H1 (cell line): Measurements from ENCODE around the gene RTF2. TPM values are rescaled to one million over a fixed set of nuclear protein-coding genes. Genes with fewer than 3 reads are reported as not detected.
A peak's percentile ranks its signal among the peaks of the same experiment; 100 is the strongest.

Experiments used
- CTCF ChIA-PET: fragments of 300-600 bp; sonication (Branson Sonifier 250); formaldehyde crosslinking; loops from one replicate; lab custom pipeline; 2021; ENCODE audit not compliant: partially characterized antibody; lab: Charles Lee
- POLR2A ChIA-PET: fragments of 300-600 bp; sonication (Branson Sonifier 250); formaldehyde crosslinking; loops from one replicate; lab custom pipeline; 2021; ENCODE audit warnings: inconsistent platforms; ENCODE audit not compliant: partially characterized antibody; lab: Charles Lee
- DNase-seq, 2 experiments: peaks; one replicate each; pipeline versions ENCODE4 v3.0.0 to v3.0.0-alpha.2; 2010 to 2022; ENCODE audit warnings: low spot score in 2 of 2, low read depth in 1 of 2, mixed read lengths in 1 of 2
- FAIRE-seq: peaks from 2 replicates; lab custom pipeline; 2011; peaks lifted over from hg19 to GRCh38; lab: Jason Lieb, UNC
- H2AFZ ChIP-seq: 2 replicates; pipeline ENCODE4 v1.8.1; 2012; ENCODE audit warnings: low read length, inconsistent platforms
- H2AK5ac ChIP-seq: 2 replicates; pipeline ENCODE4 v1.6.1; 2013; ENCODE audit warnings: low read depth, low read length
- H2BK120ac ChIP-seq: replicated peaks from 2 replicates; pipeline ENCODE3; 2013; ENCODE audit warnings: low read depth, low read length, inconsistent platforms
- H2BK12ac ChIP-seq: 2 replicates; pipeline ENCODE4 v1.6.1; 2013; ENCODE audit warnings: low read depth, low read length
- H2BK15ac ChIP-seq: 2 replicates; pipeline ENCODE4 v1.6.1; 2013; ENCODE audit warnings: low read length
- H2BK20ac ChIP-seq: 2 replicates; pipeline ENCODE4 v1.6.1; 2013; ENCODE audit warnings: low read length
- H2BK5ac ChIP-seq: 2 replicates; pipeline ENCODE4 v1.6.1; 2013; ENCODE audit warnings: low read depth, low read length
- H3K14ac ChIP-seq: 2 replicates; pipeline ENCODE4 v1.6.1; 2013; ENCODE audit warnings: inconsistent platforms; ENCODE audit not compliant: insufficient read length
- H3K18ac ChIP-seq: 2 replicates; pipeline ENCODE4 v1.6.1; 2013; ENCODE audit warnings: low read length; ENCODE audit errors: extremely low read depth
- H3K23ac ChIP-seq: 2 replicates; pipeline ENCODE4 v1.6.1; 2013; ENCODE audit warnings: inconsistent platforms; ENCODE audit not compliant: insufficient read length
- H3K23me2 ChIP-seq: 2 replicates; pipeline ENCODE4 v1.6.1; 2013; ENCODE audit warnings: low read depth, low read length
- H3K27ac ChIP-seq: 2 replicates; pipeline ENCODE4 v1.6.1; 2011; ENCODE audit warnings: low read depth, low read length, inconsistent platforms
- H3K27me3 ChIP-seq, 4 experiments: replicated peaks in 1 of 4; 1 replicate in 1 of 4; 2 replicates in 3 of 4; pipeline versions ENCODE4 v1.6.1 to v1.8.1; 2011 to 2013; ENCODE audit warnings: low read length in 3 of 4, mild to moderate bottlenecking in 3 of 4, inconsistent platforms in 2 of 4, mixed read lengths in 2 of 4, moderate library complexity in 1 of 4; ENCODE audit not compliant: control insufficient read depth in 3 of 4, insufficient read depth in 3 of 4; ENCODE audit errors: extremely low read depth in 1 of 4
- H3K36me3 ChIP-seq, 4 experiments: 2 replicates each; pipeline versions ENCODE4 v1.6.1 to v1.8.1; 2011 to 2013; ENCODE audit warnings: mild to moderate bottlenecking in 4 of 4, low read length in 3 of 4, moderate library complexity in 2 of 4, control low read depth in 1 of 4, inconsistent platforms in 1 of 4; ENCODE audit not compliant: insufficient read depth in 4 of 4, control insufficient read depth in 2 of 4
- H3K4ac ChIP-seq: replicated peaks from 2 replicates; pipeline ENCODE3; 2013; ENCODE audit warnings: low read length, low read depth, mixed read lengths, inconsistent platforms; ENCODE audit not compliant: insufficient read length
- H3K4me1 ChIP-seq, 4 experiments: replicated peaks in 1 of 4; 1 replicate in 1 of 4; 2 replicates in 3 of 4; pipeline versions ENCODE4 v1.6.1 to v1.8.1; 2011 to 2013; ENCODE audit warnings: low read length in 3 of 4, inconsistent platforms in 2 of 4, mixed read lengths in 1 of 4; ENCODE audit not compliant: insufficient read depth in 4 of 4, control insufficient read depth in 3 of 4
- H3K4me2 ChIP-seq, 2 experiments: 2 replicates each; pipeline versions ENCODE4 v1.6.1 to v1.8.1; 2011 to 2013; ENCODE audit warnings: low read depth in 2 of 2, low read length in 2 of 2, control low read depth in 1 of 2, inconsistent platforms in 1 of 2, mild to moderate bottlenecking in 1 of 2; ENCODE audit not compliant: insufficient read depth in 1 of 2
- H3K4me3 ChIP-seq, 4 experiments: fragments of 200-600, 300-600 bp in 1 of 4; sonication (generic), shearing (Covaris generic), sonication (Bioruptor Twin) in 1 of 4; 2 replicates each; pipeline versions ENCODE4 v1.5.1 to v1.8.1; 2011 to 2016; ENCODE audit warnings: low read length in 4 of 4, low read depth in 3 of 4, control low read depth in 2 of 4, inconsistent platforms in 2 of 4, mild to moderate bottlenecking in 2 of 4, mixed read lengths in 1 of 4, moderate library complexity in 1 of 4; ENCODE audit not compliant: insufficient read depth in 2 of 4; ENCODE audit errors: extremely low read depth in 1 of 4
- H3K56ac ChIP-seq: replicated peaks from 2 replicates; pipeline ENCODE3; 2013; ENCODE audit warnings: low read depth, mild to moderate bottlenecking, mixed read lengths, low read length, inconsistent platforms; ENCODE audit not compliant: insufficient read length
- H3K79me1 ChIP-seq: 2 replicates; pipeline ENCODE4 v1.6.1; 2013; ENCODE audit warnings: low read depth, low read length, control low read depth
- H3K79me2 ChIP-seq, 2 experiments: 2 replicates each; pipeline versions ENCODE4 v1.6.1 to v1.8.1; 2012 to 2013; ENCODE audit warnings: low read length in 2 of 2, mild to moderate bottlenecking in 2 of 2, inconsistent platforms in 1 of 2; ENCODE audit not compliant: insufficient read depth in 2 of 2, control insufficient read depth in 1 of 2
- H3K9ac ChIP-seq, 4 experiments: replicated peaks in 1 of 4; 1 replicate in 1 of 4; 2 replicates in 3 of 4; pipeline versions ENCODE4 v1.6.1 to v1.8.1; 2011 to 2013; ENCODE audit warnings: low read depth in 3 of 4, low read length in 3 of 4, control low read depth in 2 of 4, mild to moderate bottlenecking in 2 of 4, moderate library complexity in 2 of 4, inconsistent platforms in 1 of 4; ENCODE audit errors: extremely low read depth in 1 of 4
- H3K9me3 ChIP-seq, 2 experiments: 2 replicates each; pipeline versions ENCODE4 v1.6.1 to v1.8.1; 2012 to 2013; ENCODE audit warnings: mild to moderate bottlenecking in 2 of 2, moderate library complexity in 2 of 2, control low read depth in 1 of 2, inconsistent platforms in 1 of 2, low read depth in 1 of 2, low read length in 1 of 2, mixed read lengths in 1 of 2; ENCODE audit not compliant: insufficient read depth in 2 of 2
- H4K20me1 ChIP-seq, 2 experiments: replicated peaks in 1 of 2; 2 replicates each; pipeline versions ENCODE3 to v1.8.1; 2011 to 2013; ENCODE audit warnings: inconsistent platforms in 2 of 2, low read length in 2 of 2, mild to moderate bottlenecking in 1 of 2; ENCODE audit not compliant: insufficient read depth in 2 of 2, control insufficient read depth in 1 of 2
- H4K5ac ChIP-seq: 2 replicates; pipeline ENCODE4 v1.6.1; 2013; ENCODE audit warnings: low read length, low read depth, mixed read lengths, inconsistent platforms; ENCODE audit not compliant: insufficient read length
- H4K8ac ChIP-seq: 2 replicates; pipeline ENCODE4 v1.8.0; 2013; ENCODE audit warnings: mild to moderate bottlenecking, moderate library complexity, low read length, inconsistent platforms; ENCODE audit not compliant: insufficient read depth; ENCODE audit errors: extremely low read depth
- H4K91ac ChIP-seq: replicated peaks from 2 replicates; pipeline ENCODE3; 2013; ENCODE audit warnings: low read length, mixed read lengths, inconsistent platforms; ENCODE audit not compliant: insufficient read length
- CBX5 ChIP-seq: fragments of 300-800, 300-1000 bp; sonication (generic); IDR thresholded peaks from 2 replicates; pipeline ENCODE4 v1.7.1; 2016; ENCODE audit warnings: antibody characterized with exemption, low read length, low read depth
- EP300 ChIP-seq, 2 experiments: IDR thresholded peaks; 1 replicate in 1 of 2; 2 replicates in 1 of 2; pipeline ENCODE4 v1.6.1; 2011 to 2012; ENCODE audit warnings: low read depth in 2 of 2, low read length in 2 of 2, mild to moderate bottlenecking in 2 of 2, borderline replicate concordance in 1 of 2, inconsistent platforms in 1 of 2, moderate library complexity in 1 of 2
- RFX5 ChIP-seq: IDR thresholded peaks from 2 replicates; pipeline ENCODE4 v1.6.1; 2011; ENCODE audit warnings: low read depth, low read length, improper control_type of control experiment, borderline replicate concordance
- TAF1 ChIP-seq: IDR thresholded peaks from 2 replicates; pipeline ENCODE4 v1.6.1; 2011; ENCODE audit warnings: mild to moderate bottlenecking, low read depth, low read length
- polyA plus RNA-seq, 7 experiments: library from polyadenylated mRNA; depleted of rRNA in 3 of 7; stranded (reverse) in 5 of 7; unstranded in 2 of 7; fragments of >200 nt in 5 of 7; fragments of 200-250 nt in 2 of 7; gene quantifications; 1 replicate in 5 of 7; 2 replicates in 1 of 7; 4 replicates in 1 of 7; pipeline versions ENCODE4 v1.2.1 to v1.2.3, GENCODE V29; 2011 to 2013; ENCODE audit warnings: missing spikeins in 2 of 7, mixed read lengths in 2 of 7
- total RNA-seq: library from RNA; stranded (reverse); fragmentation: NEBNext Ultra II Directional; extraction: Animal tissue kit (Norgen Biotek cat#: 25700); gene quantifications from 2 replicates; pipeline ENCODE4 v1.2.1, GENCODE V29; 2021

RTF2 gene
- total and polyA plus RNA-seq, 2 of the 8 experiments (the other 6 are each of a cell fraction or from before 2014, with no cell fraction given): 33.9 to 51.2 TPM

GRCh38 chr20:56447227-56447626 lies 21.2 kb upstream of the RTF2 start:
- Histone ChIP-seq H3K4me1 (peaks cover 0 to 5% (median 4%) of the 10 kb centered on the region in 4 experiments; a peak in 5 of 7 replicates), H2AK5ac (no peak overlapping the region), H2AFZ (no peak overlapping the region), H3K56ac (no peak overlapping the region), H2BK12ac (no peak overlapping the region), H3K23ac (no peak overlapping the region), H3K18ac (no peak overlapping the region), H3K4me2 (no peak overlapping the region; a peak in 1 of 4 replicates), H4K91ac (no peak overlapping the region), H3K14ac (no peak overlapping the region), H4K8ac (no peak overlapping the region), H2BK120ac (no peak overlapping the region), H3K4me3 (no peak overlapping the region), H3K4ac (peak overlapping the region; percentile 53), H3K9me3 (no peaks in the 10 kb centered on the region), H2BK15ac (no peak overlapping the region), H3K9ac (no peak overlapping the region), H3K79me2 (no peaks in the 10 kb centered on the region), H4K20me1 (peaks cover 0 to 2% of the 10 kb centered on the region in 2 experiments), H3K27ac (no peak overlapping the region), H3K27me3 (no peaks in the 10 kb centered on the region; a peak in 1 of 7 replicates), H2BK20ac (no peak overlapping the region), H3K79me1 (no peaks in the 10 kb centered on the region), H3K36me3 (no peaks in the 10 kb centered on the region), H3K23me2 (no peaks in the 10 kb centered on the region), H4K5ac (no peak overlapping the region), H2BK5ac (no peak overlapping the region)
- ChIA-PET CTCF (interaction anchor here (0.6 to 1.5 kb wide), 4 partner anchors 15 to 551 kb away, joined by 3 to 8 read pairs (median 4); no protein-coding TSS in a partner anchor), POLR2A (no interaction called here)
- TF ChIP-seq RFX5: no peak
- TF ChIP-seq EP300 (IDR thresholded peaks at IDR 0.05; ENCODE audit: borderline replicate concordance in 1 of 2, low read depth in 2 of 2, low read length in 2 of 2): no peak
- no peak for TF ChIP-seq CBX5
- TF ChIP-seq TAF1: no peak
- DNase-seq (no peak), FAIRE-seq (no peak)
